ENCODE results near the gene DNAJC16. TPM values are rescaled to one million over a fixed set of nuclear protein-coding genes. Genes with fewer than 3 reads are reported as not detected.
"Not testable (repeated sequence)": the region's sequence is repeated elsewhere in the genome, so short reads cannot be mapped to it uniquely, and the experiment has no call there.

Gene DNAJC16
- total RNA-seq, 1 donor from 2014 or later = 19.8 TPM

GRCh38 chr1:15513192-15513591 is 13.5 kb upstream of the DNAJC16 start:
- Mint-ChIP-seq H3K27me3 (ENCODE audit: insufficient read depth) (no peaks in the 10 kb centered on the region), H3K9me3 (no peaks in the 10 kb centered on the region), H3K27ac (no peak overlapping the region), H3K36me3 (ENCODE audit: low read depth) (peaks cover 56% of the 10 kb centered on the region), H3K4me1 (ENCODE audit: low read depth) (peaks cover 54% of the 10 kb centered on the region), H3K4me3 (no peak overlapping the region)
- intact Hi-C loops (cut with micrococcal nuclease) = no loop called here
- no peak for DNase-seq (ENCODE audit: low spot score)

- Mint-ChIP-seq H3K27ac (peak overlapping the region; percentile 72), H3K36me3 (ENCODE audit: low read depth) (peaks cover 60% of the 10 kb centered on the region), H3K27me3 (ENCODE audit: insufficient read depth) (no peaks in the 10 kb centered on the region), H3K4me3 (no peak overlapping the region), H3K4me1 (ENCODE audit: low read depth) (peaks cover 59% of the 10 kb centered on the region), H3K9me3 (no peaks in the 10 kb centered on the region)
- intact Hi-C loops (cut with micrococcal nuclease) = no loop called here
- DNase-seq (ENCODE audit: low spot score) = no peak
Measured at GRCh38 chr1:15513919-15514318, 12.7 kb upstream of the DNAJC16 start.

GRCh38 chr1:15514557-15514956 is 12.1 kb upstream of the DNAJC16 start:
- H3K27me3 Mint-ChIP-seq (ENCODE audit: insufficient read depth); H3K4me3 Mint-ChIP-seq; intact Hi-C loops (cut with micrococcal nuclease); H3K9me3 Mint-ChIP-seq; DNase-seq (ENCODE audit: low spot score): not testable (repeated sequence)
- H3K36me3 Mint-ChIP-seq (ENCODE audit: low read depth) = peaks cover 61% of the 10 kb centered on the region
- peak overlapping the region; percentile 72 for H3K27ac Mint-ChIP-seq
- H3K4me1 Mint-ChIP-seq (ENCODE audit: low read depth) = peaks cover 63% of the 10 kb centered on the region

- Mint-ChIP-seq H3K4me3 (peak overlapping the region; percentile 67), H3K36me3 (ENCODE audit: low read depth) (peaks cover 61% of the 10 kb centered on the region), H3K4me1 (ENCODE audit: low read depth) (peaks cover 64% of the 10 kb centered on the region)
Measured at GRCh38 chr1:15515022-15515663, 11.5 kb upstream of the DNAJC16 start.

GRCh38 chr1:15519625-15520024 is 7.0 kb upstream of the DNAJC16 start:
- Mint-ChIP-seq H3K27me3 (ENCODE audit: insufficient read depth) (no peaks in the 10 kb centered on the region), H3K4me3 (no peak overlapping the region), H3K27ac (no peak overlapping the region), H3K4me1 (ENCODE audit: low read depth) (peaks cover 65% of the 10 kb centered on the region), H3K36me3 (ENCODE audit: low read depth) (peaks cover 39% of the 10 kb centered on the region), H3K9me3 (no peaks in the 10 kb centered on the region)
- intact Hi-C loops (cut with micrococcal nuclease) = loop anchor here (5.0 to 10.0 kb wide), 2 partner anchors 172 to 1915 kb away; partner anchors contain the start of gene RCC2
- no peak for DNase-seq (ENCODE audit: low spot score)

More at GRCh38 chr1:15515022-15515663, 11.5 kb upstream of the DNAJC16 start:
- DNase-seq (ENCODE audit: low spot score) = no peak
- intact Hi-C loops (cut with micrococcal nuclease) = no loop called here
- Mint-ChIP-seq H3K27ac (peak overlapping the region; percentile 93), H3K27me3 (ENCODE audit: insufficient read depth) (no peaks in the 10 kb centered on the region), H3K9me3 (no peaks in the 10 kb centered on the region)

- H3K4me3 Mint-ChIP-seq = peak overlapping the region; percentile 29
- H3K27me3 Mint-ChIP-seq (ENCODE audit: insufficient read depth); DNase-seq (ENCODE audit: low spot score); H3K9me3 Mint-ChIP-seq: not testable (repeated sequence)
- H3K27ac Mint-ChIP-seq = peak overlapping the region; percentile 43
- peaks cover 69% of the 10 kb centered on the region for H3K4me1 Mint-ChIP-seq (ENCODE audit: low read depth)
- intact Hi-C loops (cut with micrococcal nuclease) = loop anchor here (5.0 to 10.0 kb wide), 2 partner anchors 174 to 1913 kb away; partner anchors contain the start of gene RCC2
- peaks cover 32% of the 10 kb centered on the region for H3K36me3 Mint-ChIP-seq (ENCODE audit: low read depth)
Measured at GRCh38 chr1:15521206-15521906, 5.3 kb upstream of the DNAJC16 start.

- Mint-ChIP-seq H3K27me3 (ENCODE audit: insufficient read depth) (no peaks in the 10 kb centered on the region), H3K4me3 (peak overlapping the region; percentile 27), H3K27ac (no peak overlapping the region), H3K4me1 (ENCODE audit: low read depth) (peaks cover 65% of the 10 kb centered on the region), H3K36me3 (ENCODE audit: low read depth) (peaks cover 20% of the 10 kb centered on the region), H3K9me3 (no peaks in the 10 kb centered on the region)
- DNase-seq (ENCODE audit: low spot score) = no peak
- intact Hi-C loops (cut with micrococcal nuclease) = loop anchor here (5.0 to 10.0 kb wide), 2 partner anchors 175 to 1912 kb away; partner anchors contain the start of gene RCC2
Measured at GRCh38 chr1:15522551-15522950, 4.1 kb upstream of the DNAJC16 start.

- no peak for DNase-seq (ENCODE audit: low spot score)
- intact Hi-C loops (cut with micrococcal nuclease) = loop anchor here (1.0 to 10.0 kb wide), 4 partner anchors 114 to 1911 kb away; partner anchors contain the start of genes EFHD2, RCC2 and SZRD1
- Mint-ChIP-seq H3K27ac (peak overlapping the region; percentile 95), H3K4me3 (peak overlapping the region; percentile 83), H3K27me3 (ENCODE audit: insufficient read depth) (no peaks in the 10 kb centered on the region), H3K4me1 (ENCODE audit: low read depth) (peaks cover 65% of the 10 kb centered on the region), H3K9me3 (no peaks in the 10 kb centered on the region), H3K36me3 (ENCODE audit: low read depth) (peaks cover 12% of the 10 kb centered on the region)
Measured at GRCh38 chr1:15523104-15524020, 3.3 kb upstream of the DNAJC16 start.

GRCh38 chr1:15524021-15524282 is 2.7 kb upstream of the DNAJC16 start, which contains the start of gene CASP9:
Gene CASP9, minus strand, starts transcription at chr1:15524215. Its CDS starts 15 bp downstream, at chr1:15524200.
- H3K4me3 Mint-ChIP-seq = peak within 1 kb of the TSS; percentile 83

GRCh38 chr1:15524283-15525049 is 2.2 kb upstream of the DNAJC16 start:
- Mint-ChIP-seq H3K27ac (peak overlapping the region; percentile 95), H3K4me3 (peak overlapping the region; percentile 83), H3K36me3 (ENCODE audit: low read depth) (peaks cover 7% of the 10 kb centered on the region), H3K27me3 (ENCODE audit: insufficient read depth) (no peaks in the 10 kb centered on the region), H3K9me3 (no peaks in the 10 kb centered on the region), H3K4me1 (ENCODE audit: low read depth) (peaks cover 65% of the 10 kb centered on the region)
- DNase-seq (ENCODE audit: low spot score) = peak; percentile 99
- intact Hi-C loops (cut with micrococcal nuclease) = loop anchor here (1.0 to 10.0 kb wide), 7 partner anchors 78 to 1910 kb away; partner anchors contain the start of genes EFHD2, RCC2, SDHB and SZRD1

More at GRCh38 chr1:15524021-15524282, 2.7 kb upstream of the DNAJC16 start, which contains the start of gene CASP9:
- Mint-ChIP-seq H3K4me1 (ENCODE audit: low read depth) (peaks cover 66% of the 10 kb centered on the region), H3K27me3 (ENCODE audit: insufficient read depth) (no peaks in the 10 kb centered on the region), H3K27ac (peak within 1 kb of the TSS; percentile 95), H3K9me3 (no peaks in the 10 kb centered on the region), H3K36me3 (ENCODE audit: low read depth) (peaks cover 9% of the 10 kb centered on the region)
- DNase-seq (ENCODE audit: low spot score) = no peak
- intact Hi-C loops (cut with micrococcal nuclease) = loop anchor here (1.0 to 10.0 kb wide), 4 partner anchors 115 to 1911 kb away; partner anchors contain the start of genes EFHD2, RCC2 and SZRD1

GRCh38 chr1:15525050-15526020 is 1.3 kb upstream of the DNAJC16 start:
- H3K36me3 Mint-ChIP-seq (ENCODE audit: low read depth) = peaks cover 9% of the 10 kb centered on the region
- no peaks in the 10 kb centered on the region for H3K9me3 Mint-ChIP-seq
- H3K27ac Mint-ChIP-seq = peak overlapping the region; percentile 95
- no peak for DNase-seq (ENCODE audit: low spot score)
- peak overlapping the region; percentile 83 for H3K4me3 Mint-ChIP-seq
- no peaks in the 10 kb centered on the region for H3K27me3 Mint-ChIP-seq (ENCODE audit: insufficient read depth)
- peaks cover 64% of the 10 kb centered on the region for H3K4me1 Mint-ChIP-seq (ENCODE audit: low read depth)
- intact Hi-C loops (cut with micrococcal nuclease) = loop anchor here (1.0 to 10.0 kb wide), 10 partner anchors 59 to 1909 kb away; partner anchors contain the start of genes DDI2, FBXO42, PLEKHM2 and RCC2

All from activated T-helper 1 cell treated with anti-CD3 and anti-CD28 coated beads, Interleukin-12 subunit alpha, Interleukin-12 subunit beta, Interleukin-2, Interleukin-4 antibody, amounts not matched to agents 30 ng/mL and 10 ng/mL and 1 ng/mL, durations not matched to agents 14 hours and 24 hours and 36 hours (primary cell).